NCI-H510A (cell line): Measurements from ENCODE around the gene PHYKPL.
"Not testable (repeated sequence)": the region's sequence is repeated elsewhere in the genome, so short reads cannot be mapped to it uniquely, and the experiment has no call there.

Experiments
- DNase-seq: peaks from one replicate; lab custom pipeline; 2025; lab: John Stamatoyannopoulos, UW

PHYKPL gene

DNA sequence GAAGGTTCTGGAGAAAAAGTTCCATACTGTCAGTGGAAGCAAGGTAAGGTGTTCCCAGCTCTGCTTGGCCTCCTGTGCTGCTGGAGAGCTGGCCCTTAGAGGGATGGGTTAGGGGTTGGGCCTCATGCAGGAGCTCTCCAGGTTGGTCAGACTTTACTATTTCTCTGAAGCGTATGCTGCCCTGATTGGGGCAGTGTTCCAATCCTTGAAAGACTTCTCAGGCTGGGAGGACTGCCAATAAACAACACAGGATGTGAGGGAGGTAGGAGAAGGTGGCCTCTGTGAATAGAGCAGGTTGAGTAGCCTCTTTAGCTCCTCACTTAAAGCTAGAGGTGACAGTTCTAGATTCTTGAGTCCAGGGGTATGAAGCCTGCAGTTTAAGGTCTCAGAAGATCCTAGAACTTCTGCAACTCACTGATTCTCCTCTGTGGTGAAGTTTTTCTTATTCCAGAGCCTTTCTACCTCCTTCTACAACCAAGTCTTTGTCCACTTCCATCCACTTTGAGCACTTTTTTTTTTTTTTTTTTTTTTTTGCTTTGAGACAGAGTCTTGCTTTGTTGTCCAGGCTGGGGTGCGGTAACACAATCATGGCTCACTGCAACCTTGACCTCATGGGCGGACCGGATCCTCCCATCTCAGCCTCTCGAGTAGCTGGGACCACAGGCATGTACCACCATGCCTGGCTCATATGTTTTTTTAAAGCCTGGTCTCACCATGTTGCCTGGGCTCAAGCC is 25.3 kb downstream of the PHYKPL start:
- no peak for DNase-seq

DNA sequence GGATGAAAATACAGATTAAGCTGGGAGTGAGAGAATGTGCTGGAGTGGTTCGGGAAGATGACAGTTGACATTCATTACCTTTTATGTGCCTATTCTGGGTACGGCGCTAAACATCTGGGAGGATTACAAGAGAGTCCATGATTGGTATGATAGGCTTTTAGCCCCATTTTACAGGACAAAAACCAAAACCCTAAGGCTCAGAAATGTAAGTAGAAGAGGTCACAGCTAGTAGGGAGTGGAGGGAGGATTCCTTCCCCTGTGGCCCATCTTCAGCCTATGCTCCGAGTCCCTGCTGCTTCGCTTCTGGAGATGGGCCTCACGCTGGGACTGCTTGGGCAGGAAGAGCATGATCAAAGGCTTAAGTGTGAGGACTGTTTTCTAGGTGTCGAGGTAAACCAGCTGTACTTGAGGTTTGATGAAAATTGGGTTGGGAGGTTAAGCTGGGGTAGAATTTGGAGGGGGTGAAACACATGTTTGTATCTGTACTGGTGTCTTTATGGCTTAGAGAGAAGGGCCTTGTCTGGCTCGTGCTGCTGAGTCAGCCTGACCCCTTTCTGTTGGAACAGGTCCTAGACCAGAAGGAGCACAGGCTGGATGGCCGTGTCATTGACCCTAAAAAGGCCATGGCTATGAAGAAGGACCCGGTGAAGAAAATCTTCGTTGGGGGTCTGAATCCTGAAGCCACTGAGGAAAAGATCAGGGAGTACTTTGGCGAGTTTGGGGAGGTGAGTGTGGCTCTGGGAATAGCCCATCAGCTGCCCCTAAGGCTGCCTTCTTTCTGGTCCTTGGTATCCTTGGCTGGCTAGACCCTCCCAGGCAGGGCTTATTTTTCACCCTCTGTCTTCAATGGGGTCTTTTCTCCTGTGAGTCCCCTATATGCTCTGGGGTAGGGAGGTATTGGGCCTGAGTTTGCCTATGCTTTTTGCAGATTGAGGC is 26.2 kb downstream of the PHYKPL start:
- no peak for DNase-seq

DNA sequence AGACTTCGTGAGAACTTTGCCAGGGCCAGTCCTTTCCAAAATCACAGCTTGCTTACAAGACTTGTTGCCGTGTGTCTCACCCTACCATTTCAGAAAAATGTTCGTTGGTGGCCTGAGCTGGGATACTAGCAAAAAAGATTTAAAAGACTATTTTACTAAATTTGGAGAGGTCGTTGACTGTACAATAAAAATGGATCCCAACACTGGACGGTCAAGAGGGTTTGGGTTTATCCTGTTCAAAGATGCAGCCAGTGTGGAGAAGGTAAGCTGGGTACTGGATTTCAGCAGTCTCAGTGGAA is 26.9 kb downstream of the PHYKPL start:
- no peak for DNase-seq

DNA sequence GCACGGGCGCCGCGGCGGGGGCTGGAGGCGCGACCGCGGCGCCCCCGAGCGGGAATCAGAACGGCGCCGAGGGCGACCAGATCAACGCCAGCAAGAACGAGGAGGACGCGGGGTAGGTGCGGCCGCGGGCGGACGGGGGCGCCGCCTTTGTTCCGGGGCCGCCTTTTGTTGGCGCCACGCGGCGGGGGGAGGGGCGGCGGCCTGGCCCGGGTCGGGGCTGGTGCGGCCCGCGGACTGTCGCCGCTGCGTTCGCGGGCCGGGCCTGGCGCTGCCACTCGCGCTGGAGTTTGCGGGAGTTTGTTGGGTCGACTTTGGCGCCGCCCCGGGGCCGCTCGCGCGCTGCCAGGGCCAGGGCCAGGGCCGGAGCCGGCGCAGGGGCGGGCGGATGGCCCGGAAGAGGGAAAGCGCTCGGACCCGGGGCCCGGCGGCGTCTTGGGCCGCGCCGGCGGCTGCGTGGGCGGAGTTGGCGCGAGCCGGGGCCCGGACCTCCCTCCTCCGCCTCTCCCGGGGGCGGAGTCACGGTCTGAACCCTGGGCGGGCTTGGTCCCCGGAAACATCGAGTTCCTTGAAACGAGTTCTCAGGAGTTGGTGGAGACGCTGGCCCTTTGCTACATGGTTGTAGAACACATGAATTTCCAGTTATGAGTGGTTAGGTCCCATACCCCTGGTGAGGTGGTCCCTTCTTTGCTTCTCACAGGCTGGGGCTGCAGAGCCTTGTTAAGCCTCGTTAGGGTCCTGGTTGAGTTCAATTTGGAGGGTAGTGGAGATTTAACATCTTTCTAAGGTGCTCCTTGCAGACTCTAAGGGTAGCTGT is 27.5 kb downstream of the PHYKPL start:
- DNase-seq = peak; percentile 34

DNA sequence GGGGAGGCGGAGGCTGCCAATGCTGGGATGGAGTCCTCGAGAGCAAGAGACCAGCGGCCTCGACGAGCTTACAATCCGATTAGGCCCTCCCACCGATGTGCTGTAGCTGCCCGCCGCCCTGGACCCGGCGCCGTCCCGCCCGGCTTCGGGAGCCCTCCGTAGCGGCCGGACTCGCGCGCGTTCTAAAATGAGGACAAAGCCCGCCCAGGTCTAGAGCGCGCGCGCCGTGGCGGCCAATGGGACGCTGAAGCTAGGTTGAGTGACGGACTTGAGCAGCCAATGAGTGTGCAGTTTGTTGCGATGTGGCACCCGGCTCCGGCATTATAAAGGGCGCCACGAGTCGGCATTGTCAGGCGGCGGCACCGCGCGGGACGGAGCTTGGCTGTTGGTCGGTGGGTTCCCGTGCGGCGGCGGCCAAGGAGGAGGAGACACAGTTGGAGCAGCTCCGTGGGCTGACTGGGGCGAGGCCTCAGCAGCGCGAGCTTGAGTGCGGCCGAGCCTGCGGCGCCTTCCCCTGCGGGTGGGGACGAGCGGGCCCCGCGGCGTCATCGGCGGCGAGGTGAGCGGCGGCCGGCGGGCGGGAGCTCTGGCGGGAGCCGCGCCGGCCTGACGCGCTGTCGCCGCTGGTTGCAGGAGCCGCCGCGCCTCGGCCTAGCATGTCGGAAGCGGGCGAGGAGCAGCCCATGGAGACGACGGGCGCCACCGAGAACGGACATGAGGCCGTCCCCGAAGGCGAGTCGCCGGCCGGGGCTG is 28.2 kb downstream of the PHYKPL start, which contains the start of gene HNRNPAB:
HNRNPAB (plus strand) TSS at position 352 of the 753 bp plus-strand sequence; CDS start at position 657, 305 bp downstream.
- peak; percentile 78 for DNase-seq

DNA sequence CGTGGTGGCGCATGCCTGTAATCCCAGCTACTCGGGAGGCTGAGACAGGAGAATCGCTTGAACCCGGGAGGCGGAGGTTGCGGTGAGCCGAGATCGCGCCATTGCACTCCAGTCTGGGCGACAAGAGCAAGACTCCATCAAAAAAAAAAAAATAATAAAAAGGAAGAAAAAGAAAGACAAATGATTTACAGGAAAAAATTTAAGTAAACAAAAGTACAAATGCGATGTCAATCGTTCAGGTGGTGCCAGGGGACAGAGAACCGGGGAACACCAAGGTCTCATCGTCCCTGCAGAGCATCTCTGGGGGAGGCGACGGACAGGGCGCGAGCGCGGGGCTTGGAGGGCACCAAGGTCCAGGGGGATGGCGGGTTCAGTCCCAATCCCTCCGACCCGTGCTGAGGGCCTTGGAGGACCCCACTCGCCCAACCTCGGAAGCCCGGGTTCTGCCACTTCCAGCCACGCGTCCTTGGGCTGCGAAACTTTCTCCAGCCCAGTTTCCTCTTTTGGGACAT is 28.9 kb downstream of the PHYKPL start:
- DNase-seq = no peak

DNA sequence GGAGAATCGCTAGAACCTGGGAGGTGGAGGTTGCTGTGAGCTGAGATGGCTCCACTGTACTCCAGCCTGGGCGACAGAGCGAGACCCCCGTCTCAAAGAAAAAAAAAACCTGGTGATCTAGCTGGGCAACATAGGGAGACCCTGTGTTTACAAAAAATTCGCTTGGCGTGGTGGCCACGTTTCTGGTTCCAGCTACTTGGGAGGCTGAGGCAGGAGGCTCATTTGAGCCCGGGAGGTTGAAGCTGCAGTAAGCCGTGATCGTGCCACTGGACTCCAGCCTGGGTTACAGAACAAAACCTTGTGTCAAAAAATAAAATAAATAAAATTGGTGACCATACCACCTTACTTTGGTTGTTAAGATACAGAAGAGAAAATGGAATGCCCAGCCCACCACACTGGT is 30.1 kb downstream of the PHYKPL start:
- no peak for DNase-seq

DNA sequence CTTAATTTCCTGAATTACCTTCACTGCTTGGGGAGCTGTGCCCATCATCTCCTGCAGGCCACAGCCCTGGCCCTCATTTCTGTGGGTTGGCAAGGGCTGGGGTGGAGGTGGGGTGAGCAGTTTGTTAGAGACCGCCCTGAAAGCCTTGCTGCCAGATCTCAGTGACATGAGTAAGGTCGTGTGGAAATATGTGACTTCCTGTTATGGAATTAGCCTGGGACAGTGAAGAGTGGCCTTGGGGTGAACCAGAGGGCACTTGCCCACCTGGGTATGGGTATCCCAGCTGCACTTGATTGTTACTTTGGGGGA is 30.7 kb downstream of the PHYKPL start:
- no peak for DNase-seq

DNA sequence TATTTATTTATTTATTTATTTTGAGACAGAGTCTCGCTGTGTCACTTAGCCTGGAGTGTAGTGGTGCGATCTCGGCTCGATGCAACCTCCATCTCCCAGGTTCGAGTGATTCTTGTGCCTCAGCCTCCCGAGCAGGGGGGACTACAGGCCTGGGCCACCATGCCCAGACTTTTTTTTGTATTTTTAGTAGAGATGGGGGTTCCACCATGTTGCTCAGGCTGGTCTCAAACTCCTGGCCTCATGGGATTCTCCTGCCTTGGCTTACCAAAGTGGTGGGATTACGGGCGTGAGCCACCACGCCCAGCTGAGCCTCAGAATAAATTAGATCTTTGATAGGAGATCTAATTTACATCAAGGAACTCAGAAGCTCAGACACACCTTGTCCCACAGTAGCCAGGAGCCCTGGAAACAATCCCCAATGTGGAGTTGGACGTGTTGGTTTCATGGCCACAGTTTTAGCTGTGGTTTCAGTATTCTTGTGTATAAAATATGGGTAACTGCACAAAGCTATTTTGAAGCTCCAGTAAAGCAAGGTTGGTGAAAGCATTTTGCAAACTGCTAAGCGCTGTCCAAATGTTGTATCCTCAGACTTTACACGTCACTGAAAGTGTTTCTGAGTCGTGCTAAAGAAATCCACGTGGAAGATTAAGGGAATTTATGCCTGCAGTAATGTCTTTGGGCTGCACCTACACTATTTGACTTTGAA is 31.2 kb downstream of the PHYKPL start:
- no peak for DNase-seq

DNA sequence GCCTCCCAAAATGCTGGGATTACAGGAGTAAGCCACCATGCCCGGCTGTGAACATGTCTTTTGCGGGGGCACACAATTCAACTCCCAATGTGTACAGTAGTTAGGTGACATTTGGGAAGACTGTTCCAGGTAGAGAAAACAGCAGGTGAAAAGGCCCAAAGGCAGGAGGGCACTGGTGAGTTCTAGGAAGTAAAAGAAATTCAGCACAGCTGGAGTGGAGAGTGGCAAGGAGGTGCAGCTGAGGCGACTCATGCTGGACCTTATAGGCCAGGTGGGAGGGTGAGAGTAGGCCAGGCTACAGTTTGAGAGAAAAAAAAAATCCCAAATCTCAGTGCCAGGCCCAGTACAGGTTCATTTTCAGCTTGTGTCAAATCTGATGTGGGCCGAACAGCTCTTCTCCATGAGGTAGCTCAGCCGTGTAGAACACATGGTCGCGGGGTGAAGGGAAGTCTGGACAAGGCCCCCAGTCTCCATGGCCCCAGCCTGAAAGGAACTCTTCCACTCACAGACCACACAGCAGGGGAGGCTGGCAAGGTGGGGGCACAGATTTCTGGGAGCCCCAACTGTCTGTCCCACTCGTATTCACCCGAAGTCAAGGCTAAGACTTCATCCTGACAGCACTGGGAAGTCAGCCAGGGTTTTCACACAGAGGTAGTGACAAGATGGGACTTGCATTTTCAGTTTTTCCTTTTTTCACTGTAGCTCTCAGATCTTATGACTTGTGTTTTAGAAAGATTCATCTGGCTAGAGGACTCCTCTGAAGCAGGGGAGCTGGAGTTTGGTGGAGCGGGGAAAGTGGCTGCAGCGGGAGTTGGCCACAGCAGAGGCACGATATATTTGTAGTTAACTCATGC is 32.8 kb downstream of the PHYKPL start:
- no peak for DNase-seq

DNA sequence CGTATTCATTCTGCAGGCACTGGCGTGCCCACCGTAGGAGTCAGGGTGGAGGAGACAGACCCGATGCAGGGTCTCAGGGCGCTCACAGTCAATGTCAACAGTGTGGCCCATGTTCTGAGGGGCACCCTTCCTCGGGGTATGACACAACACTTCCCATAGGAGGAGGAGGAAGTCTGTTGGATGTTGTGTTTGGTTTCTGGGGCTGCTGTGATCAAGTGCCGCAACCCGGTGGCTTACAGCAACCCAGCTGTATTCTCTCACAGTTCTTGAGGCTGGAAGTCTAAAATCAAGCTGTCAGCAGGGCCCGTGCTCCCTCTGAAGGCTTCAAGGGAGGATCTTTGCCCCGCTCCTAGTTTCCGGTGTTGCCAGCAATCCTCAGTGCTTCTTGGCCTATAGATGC is 33.9 kb downstream of the PHYKPL start:
- DNase-seq = no peak

DNA sequence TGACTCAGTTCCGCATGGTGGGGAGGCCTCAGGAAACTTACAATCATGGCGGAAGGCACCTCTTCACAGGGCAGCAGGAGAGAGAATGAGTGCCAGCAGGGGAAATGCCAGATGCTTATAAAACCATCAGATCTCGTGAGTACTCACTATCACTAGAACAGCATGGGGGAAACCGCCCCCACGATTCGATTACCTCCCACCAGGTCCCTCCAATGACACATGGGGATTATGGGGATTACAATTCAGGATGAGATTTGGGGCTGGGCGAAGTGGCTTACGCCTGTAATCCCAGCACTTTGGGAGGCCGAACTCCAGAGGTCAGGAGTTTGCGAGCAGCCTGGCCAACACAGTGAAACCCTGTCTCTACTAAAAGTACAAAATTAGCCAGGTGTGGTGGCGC is 34.5 kb downstream of the PHYKPL start:
- not testable (repeated sequence) for DNase-seq

DNA sequence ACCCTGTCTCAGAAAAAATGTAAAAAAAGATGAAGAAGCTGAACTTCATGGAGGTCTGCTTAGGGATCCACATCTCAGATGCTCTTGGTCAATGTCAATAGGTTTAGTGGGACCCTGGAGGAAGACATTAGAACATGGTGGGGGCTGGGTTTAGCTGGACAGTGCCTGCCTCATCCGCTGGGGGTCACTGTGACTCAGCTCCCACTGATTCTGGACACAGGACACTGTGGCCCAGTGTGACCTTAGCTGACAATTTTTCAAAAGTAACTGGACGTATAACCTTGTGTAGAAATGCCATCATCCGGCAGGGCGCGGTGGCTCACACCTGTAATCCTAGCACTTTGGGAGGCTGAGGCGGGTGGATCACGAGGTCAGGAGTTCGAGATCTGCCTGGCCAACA is 35.6 kb downstream of the PHYKPL start:
- no peak for DNase-seq

DNA sequence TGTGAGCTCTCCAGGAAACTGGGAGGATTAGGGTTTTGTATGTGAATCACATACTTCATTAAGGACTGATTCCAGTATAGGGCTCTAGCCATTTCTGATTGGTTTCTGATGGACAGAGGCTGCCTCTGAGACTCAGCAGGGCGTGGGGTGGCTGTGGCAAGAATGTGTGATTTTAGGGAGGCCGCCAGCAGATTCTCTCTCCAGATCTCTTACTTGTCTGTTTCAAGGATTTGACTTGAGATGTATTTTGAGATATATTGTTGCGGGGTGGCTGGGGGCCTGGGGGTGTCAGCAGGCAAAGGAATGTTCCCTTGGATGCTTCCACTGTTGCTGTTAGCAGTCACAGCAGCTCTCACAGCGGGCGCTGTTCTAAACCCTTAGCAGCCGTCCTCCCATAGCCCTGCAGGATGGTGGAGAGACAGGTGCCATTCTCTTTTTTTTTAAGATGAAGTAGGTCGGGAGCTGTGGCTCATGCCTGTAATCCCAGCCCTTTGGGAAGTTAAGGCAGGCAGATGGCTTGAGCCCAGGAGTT is 36.3 kb downstream of the PHYKPL start:
- DNase-seq = no peak

DNA sequence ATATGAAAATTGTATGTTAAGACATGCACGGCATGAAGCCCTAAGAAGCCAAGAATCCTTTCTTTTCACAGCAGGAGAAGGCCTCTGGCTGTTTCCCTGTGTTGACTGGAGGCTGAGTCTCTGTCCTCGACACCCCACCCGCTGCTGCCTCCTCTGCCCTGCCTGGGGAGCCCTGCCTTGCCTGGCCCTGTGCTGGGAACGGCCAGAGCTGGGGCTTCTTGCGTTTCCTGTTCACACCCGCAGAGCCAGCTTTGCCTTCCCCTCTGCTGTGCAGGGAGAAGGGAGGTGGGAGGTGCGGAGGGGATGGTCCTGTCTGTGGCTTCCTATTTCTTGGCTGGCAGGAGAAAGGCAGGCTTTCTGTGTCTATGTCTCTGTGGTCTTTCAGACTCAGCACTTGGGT is 38.6 kb downstream of the PHYKPL start:
- DNase-seq = no peak

DNA sequence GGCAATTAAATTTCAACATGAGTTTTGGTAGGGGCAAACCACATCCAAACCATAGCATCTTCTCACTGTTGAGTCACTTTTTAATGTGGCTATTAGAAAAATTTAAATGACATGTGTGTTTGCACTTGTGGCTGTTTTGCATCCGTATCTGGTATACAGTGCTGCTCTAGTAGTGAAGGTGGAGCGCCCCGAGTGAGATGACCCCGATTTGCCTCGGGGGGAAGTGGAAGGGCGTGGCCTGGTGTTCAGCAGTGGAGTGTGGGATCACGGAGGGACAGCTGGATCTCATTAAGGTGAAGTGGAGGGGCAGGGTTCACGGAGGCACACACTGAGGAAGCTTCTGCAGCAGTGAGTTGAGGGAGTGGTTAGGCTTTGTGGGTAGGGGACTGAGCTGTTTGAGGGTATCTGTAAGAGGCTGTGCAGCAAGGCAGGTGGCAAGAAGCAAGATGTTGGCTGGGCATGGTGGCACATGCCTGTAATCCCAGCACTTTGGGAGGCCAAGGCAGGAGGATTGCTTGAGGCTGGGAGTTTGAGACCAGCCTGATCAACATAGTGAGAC is 39.3 kb downstream of the PHYKPL start:
- no peak for DNase-seq

DNA sequence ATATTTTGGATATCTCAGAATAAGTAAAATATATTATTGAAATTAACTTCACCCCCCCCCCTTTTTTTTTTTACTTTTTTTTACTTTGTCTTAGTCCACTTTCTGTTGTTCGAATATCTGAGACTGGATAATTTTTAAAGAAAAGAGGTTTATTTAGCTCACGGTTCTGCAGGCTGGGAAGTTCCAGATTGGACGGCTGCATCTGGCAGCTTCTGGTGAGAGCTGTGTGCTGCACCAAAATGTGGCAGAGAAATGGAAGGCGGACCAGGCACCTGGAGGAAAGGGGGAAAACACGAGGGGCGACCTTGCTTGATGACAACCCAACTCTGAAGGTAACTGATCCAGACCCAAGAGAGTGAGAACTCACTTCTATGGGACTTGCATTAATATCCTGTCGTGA is 39.8 kb downstream of the PHYKPL start:
- no peak for DNase-seq

DNA sequence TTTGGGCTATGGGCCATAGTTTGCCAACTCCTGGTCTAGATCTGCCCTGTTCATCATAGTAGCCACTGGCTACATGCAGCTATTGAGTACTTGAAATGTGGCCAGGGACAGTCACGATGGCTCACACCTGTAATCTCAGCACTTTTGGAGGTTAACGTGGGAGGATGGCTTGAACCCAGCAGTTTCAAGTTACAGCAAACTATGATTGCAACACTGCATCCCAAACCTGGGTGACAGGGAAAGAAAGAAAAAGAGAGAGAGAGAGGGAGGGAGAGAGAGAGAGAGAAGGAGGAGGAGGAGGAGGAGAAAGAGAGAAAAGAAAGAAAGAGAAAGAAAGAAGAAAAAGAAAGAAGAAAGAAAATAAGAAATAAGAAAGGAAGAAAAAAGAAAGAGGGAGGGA is 40.4 kb downstream of the PHYKPL start:
- DNase-seq = no peak

DNA sequence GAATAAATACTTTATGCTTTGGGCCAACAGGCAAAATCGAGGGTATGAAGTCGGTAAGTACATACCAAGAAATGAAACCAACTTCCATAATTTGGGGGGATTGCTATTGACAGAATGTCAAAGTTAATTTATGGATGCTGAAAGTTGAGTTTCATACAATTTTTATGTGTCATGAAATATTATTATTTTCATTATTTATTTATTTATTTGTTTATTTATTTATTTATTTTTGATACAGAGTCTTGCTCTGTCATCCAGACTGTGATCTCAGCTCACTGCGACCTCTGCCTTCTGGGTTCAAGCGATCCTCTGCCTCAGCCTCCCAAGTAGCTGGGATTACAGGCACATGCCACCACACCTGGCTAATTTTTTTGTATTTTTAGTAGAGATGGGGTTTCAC is 40.9 kb downstream of the PHYKPL start:
- DNase-seq = no peak

DNA sequence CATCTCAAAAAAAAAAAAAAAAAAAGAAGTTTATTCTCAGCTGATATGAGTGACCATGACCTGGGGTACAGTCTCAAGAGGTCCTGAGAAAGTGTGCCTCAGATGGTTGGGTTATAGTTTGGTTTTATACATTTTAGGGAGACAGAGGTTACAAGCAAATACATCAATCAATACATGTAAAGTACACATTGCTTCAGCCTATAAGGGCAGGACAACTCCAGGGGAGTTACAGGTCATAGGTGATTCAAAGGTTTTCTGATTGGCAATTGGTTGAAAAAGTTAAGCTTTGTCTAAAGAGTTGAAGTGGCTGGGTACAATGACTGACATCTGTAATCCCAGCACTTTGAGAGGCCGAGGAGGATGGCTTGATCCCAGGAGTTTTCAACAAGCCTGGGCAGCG is 43.2 kb downstream of the PHYKPL start:
- no peak for DNase-seq
